Measurements from ENCODE around the gene HOXB7.

HOXB7 gene

DNA sequence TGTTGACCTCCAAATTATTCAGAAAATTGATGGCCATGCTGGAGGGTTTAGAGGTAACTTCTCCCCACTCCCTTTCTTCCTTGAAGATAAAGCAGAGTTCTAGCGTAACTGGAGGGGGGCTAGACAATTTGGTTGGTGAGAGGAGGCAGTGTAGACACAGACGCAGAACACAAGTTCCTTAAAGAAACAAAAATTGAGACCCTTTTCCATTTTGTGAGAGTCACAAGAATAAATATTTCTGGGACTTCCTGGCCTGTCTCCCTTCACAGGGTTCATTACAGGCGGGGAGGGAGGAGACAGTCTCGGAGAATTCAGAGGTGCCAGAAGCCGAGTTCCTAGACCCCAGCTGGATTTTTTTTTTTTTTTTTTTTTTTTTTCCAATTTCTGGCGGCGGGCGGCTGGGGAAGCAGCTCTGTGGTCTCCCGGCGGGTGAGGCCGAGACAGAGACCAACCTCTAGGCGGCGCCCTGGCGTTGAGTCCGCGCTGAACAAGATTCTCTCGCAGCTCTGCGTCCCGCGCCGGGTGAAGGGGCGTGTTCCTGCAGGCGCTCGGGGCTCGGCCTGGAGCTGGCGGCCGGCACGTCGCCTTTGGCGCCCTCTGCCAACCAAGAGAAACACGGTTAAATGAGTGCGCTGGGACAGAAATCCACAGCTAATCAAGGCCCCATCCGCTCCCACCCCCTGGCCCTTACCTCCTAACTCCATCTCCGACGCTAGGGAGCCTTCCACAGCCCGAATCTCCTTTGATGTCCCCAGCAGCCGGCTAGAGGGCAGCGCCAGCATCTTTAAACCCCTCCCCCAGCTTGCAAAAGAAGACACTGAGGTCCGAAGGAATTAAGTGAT is 25.6 kb upstream of the HOXB7 start:
- DNase-seq (ENCODE audit: low spot score), result peak; percentile 88

GRCh38 chr17:48634493-48635208 is 23.8 kb upstream of the HOXB7 start:
- no peak for DNase-seq (ENCODE audit: low spot score)

- DNase-seq (ENCODE audit: low spot score), result no peak
Observed at GRCh38 chr17:48633266-48633677, 22.5 kb upstream of the HOXB7 start.

DNA sequence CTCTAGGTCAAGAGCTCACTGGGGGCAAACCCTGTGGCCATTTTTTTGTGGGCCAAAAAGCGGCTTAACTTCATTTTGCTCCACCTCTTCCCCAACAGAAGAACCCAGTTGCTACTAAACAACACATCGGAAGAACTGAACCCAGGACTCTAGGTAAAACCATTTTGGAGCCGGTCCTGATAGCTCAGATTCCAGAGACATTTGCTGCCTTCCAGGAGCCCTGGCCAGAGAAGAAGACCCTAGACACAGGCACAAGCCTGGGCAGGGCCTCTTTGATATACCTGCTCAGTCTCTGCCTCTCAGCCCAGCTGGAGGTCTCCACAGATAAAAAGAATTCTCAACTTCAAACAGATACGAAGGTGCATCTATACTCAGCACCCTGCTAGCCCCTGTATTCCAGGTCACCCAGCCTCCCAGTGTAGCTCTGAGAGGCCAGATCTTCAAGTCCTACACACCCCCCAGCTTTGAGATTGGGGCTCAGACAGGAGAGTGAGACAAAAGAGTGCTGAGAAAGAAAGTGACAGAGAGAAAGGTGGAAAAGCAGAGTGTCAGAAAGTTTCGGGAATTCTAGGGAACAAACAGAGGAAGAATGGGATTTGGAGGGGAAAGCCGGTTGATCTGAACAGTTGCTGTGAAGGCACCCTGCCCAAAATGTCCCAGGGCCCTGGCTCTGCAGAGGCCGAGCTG is 21.9 kb upstream of the HOXB7 start:
- DNase-seq (ENCODE audit: low spot score), result no peak

- DNase-seq (ENCODE audit: low spot score), result no peak
Observed at GRCh38 chr17:48631693-48632578, 21.1 kb upstream of the HOXB7 start.

GRCh38 chr17:48630925-48631692 is 20.3 kb upstream of the HOXB7 start:
- DNase-seq (ENCODE audit: low spot score), result no peak

DNA sequence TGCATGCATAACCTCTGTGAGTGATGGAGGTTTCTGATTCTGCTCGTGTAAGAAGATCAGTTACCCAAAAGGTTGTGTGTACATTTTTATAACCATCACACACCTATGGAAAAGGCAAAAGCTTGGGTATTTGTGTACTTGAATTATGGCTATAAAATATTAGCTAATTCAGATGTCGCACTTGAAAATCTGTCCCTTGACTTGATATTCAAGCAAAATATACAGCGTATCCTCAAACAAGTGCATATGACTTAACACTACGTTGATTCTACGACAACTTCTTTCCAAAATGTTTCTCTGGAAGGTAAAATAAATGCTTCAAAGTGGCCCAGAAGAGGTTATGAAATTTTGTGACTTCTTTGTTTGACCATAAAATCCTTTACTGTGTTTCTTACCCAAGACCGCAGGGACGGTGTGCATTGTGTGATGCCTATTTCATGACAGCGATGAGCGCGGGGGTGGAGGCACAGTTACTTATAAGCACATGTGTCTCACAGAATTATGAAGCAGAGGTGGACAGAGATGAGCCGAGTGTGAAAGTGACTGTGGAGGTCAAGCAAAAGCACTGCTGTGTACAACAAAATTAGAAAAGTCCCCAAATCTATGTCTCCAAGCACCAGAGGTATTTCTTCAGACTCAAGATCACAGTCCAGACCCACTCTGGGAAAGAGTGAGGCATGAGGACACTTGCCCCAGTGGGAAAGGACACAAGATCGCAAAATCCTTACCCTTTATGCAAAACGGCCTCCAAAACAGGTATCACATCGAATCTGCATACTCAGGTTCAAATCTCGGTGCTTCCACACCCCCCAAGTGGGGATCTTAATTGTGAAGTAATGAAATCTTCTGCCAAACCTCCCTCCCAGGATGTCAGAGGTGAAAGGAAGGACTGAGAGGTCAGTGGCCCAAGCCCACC is 19.4 kb upstream of the HOXB7 start:
- no peak for DNase-seq (ENCODE audit: low spot score)

DNA sequence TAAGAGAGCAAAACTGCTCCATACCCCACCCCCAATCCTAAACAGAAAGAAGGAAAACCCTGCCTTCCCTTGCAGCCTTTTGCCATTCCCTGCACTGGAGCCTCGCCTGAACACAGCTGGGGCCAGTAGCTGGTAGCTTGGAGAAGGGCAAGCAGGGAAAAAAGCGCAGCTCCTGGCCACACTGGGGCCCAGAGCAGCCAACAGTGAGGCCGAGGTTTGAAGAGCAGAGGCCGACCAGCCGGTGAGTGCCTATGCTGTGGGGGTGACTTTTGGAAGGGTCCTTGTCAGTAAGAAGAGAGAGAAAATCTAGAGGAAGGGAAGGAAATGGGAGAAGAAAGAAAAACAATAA is 18.6 kb upstream of the HOXB7 start:
- no peak for DNase-seq (ENCODE audit: low spot score)

DNA sequence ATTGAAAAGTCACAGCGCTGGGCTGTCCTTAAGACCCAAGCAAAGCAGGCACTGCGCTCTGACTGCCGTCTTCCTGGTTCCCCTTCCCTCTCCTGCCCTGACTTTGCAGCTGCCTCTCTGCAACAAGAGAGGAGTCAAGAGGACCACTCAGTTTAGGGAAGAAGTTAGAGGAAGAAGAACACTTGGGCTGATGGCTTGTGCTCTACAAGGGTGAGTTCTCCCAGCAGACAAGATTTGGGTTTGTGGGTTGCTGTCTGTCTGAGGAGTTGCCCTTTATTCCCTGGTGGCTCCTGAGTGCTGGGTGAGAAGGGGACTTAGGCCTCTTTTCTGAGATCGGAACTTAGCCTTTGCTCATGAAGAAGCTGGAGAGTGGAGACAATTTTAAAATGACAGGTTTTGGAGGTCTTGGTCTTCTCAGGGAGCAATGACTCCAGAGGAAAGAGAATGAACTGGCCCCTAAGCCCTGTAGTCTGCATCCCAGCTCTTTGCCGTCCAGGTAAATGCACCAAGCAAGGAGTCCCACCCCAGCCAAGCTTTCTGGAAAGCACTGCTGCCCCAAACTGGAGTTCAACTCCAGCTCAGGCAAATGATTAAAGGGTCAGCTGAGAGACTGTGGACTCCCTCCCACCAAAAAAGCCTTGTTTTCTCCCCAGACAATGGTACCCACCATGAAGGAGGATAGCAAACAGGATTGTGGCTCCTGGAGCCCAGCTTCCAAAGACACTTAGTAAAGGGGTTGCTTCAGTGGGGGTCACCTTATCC is 18.0 kb upstream of the HOXB7 start:
- no peak for DNase-seq (ENCODE audit: low spot score)

- DNase-seq (ENCODE audit: low spot score), result no peak
Observed at GRCh38 chr17:48627623-48628521, 17.1 kb upstream of the HOXB7 start.

GRCh38 chr17:48627118-48627597 is 16.3 kb upstream of the HOXB7 start:
- no peak for DNase-seq (ENCODE audit: low spot score)

DNA sequence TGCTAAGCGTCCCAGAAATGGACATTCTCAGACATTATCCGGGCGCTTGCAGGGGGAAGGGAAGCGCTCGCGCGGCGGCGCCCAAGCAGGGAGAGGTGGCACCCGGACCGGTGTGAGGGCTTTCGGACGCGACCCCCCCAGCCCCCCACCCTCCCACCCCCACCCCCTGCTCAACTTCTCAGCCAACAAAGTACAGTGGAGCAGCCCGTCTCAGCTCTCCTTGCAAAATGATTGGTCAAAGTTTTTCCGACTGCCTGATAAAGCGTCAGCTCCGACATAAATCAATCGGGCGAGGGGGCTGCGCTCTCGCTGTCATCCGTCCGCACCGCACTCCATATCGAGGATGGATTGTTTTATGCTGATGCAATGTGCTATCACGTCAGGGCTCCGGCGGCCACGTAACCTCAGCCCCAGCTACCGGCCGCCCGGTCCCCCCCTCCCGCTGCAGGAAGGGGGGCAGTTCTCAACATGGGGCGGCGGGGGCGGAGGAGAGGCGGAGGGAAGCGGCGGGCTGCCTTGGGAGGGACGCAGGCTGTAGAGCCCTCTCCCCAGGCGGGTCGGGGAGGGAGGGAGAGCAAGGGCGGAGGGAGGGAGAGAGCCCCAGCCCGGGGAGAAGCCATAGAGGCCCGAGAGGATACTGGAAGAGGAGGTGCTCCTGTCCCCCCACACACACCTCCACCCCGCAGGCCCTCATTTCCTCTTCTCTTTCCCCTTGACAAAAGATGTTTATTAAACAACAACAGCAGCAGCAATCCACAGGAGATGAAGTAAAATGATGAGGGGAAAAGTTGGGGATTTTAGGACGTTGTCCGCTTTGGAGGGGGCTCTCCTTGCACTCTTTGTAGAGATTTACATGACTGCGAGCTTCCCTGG is 15.7 kb upstream of the HOXB7 start, which contains the start of gene HOXB9:
HOXB9 (minus strand) TSS at position 114 of the 873 bp plus-strand sequence; CDS start at position 25, 89 bp downstream.
- DNase-seq (ENCODE audit: low spot score), result no peak

DNA sequence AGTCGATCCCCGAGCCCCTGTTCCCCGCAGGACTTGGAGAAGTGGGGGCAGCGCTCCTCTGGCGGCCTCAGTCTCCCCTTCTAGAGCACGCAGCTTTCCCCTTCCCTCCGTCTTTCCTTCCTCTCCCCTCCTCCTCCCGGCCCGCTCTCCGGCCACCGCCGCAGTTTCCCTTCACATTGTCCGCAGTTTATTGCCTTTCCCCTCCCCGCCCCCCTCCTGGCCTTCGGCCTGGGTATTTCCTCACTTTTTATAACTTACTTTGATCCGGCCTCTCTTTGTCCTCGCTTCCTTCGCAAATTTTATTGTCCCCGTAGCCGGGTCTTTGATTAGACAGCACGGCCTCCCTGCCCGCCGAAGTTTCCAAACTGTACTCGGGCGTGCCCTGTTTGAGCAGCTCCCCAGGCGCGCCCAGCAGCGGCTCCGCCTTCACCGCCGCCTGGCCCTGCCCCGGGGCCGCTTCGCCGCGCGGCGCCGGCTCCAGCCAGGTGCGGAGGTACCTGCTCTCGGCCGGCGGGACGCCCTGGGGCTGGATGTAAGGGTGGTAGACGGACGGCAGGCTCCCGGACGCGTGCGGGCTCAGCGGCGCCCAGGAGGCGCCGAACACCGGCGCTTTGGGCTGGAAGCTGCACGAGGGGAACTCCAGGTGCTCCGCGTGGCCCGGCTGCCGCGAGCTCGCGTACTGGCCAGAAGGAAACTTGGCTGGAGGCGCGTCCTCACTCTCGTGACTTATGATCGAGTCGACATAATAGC is 14.9 kb upstream of the HOXB7 start:
- peak; percentile 70 for DNase-seq (ENCODE audit: low spot score)

DNA sequence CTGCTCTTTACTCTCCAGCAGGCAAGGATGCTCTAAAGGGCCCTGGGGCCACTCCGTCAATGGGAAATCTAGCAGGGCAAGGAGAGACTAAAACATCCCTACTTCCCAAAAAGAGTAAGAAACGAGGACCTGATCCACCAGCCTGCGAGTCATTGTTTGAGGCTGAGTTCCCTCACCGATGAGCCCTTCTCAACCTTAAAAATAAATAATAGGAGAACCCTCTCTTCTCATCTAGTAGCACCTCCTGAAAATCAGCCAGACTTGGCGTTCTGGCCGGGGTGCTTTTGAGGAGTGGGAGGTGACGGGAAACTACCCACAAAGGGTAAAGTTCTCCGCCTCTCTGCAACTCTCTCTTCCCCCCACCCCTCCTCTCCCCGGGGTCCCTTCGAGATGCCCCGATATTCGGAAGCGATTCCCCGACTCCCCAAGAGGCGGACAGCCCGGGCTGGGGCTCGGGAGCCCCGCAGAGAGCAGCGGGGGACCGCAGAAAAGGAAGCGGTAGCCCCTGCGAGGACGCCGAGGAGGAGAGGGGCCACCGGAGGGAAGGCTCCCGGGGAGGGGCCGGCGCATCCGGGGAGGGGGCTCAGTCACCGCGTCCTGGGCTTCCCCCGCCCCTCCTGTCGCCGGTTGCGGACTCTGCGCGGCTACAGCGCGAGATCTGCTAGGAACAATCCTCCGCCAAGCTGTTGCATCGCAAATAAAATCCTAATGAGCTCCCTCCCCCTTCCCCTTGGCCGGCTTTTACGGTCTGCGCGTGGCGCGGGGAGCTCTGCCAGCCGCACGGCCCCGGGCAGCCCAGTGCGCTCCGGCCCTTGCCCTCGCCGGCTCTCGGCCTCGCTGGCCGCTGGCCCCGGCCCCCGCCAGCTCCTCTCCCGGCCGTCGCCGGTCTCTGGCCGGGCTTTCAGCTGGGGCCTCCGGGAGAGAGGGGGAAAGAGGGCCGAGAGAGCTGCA is 14.0 kb upstream of the HOXB7 start:
- DNase-seq (ENCODE audit: low spot score), result peak; percentile 71

GRCh38 chr17:48624118-48624517 is 13.3 kb upstream of the HOXB7 start:
- DNase-seq (ENCODE audit: low spot score), result no peak
